GM12878 (cell line): ENCODE measurements around the gene ARF3. TPM values are rescaled to one million over a fixed set of nuclear protein-coding genes. Genes with fewer than 3 reads are reported as not detected.
A peak's percentile ranks its signal among the peaks of the same experiment; 100 is the strongest.

Experiments
- ATAC-seq: fragments of 200-7000 bp; cut with Tn5 transposase; 3 replicates; pipeline ENCODE4 v1.9.1; 2020; ENCODE audit warnings: mild to moderate bottlenecking, moderate library complexity
- BruUV-seq: library from RNA; stranded (reverse); fragments of 400-500 nt; replicated peaks from 2 replicates; lab custom pipeline; 2021; lab: Mats Ljungman, UMichigan
- CTCF ChIA-PET: fragments of 300-600 bp; sonication (Branson Sonifier 250); formaldehyde crosslinking; extraction: SDS; loops from one replicate; lab custom pipeline; 2021; ENCODE audit warnings: inconsistent platforms; lab: Yijun Ruan, JAX
- POLR2A ChIA-PET: fragments of 350-600 bp; formaldehyde crosslinking; extraction: SDS; loops from one replicate; lab custom pipeline; 2021; ENCODE audit warnings: inconsistent platforms; lab: Charles Lee
- RAD21 ChIA-PET: fragments of 300-600 bp; sonication (Branson Sonifier 250); formaldehyde crosslinking; loops from one replicate; lab custom pipeline; 2023; ENCODE audit warnings: antibody characterized with exemption; ENCODE audit not compliant: unreplicated experiment; lab: Charles Lee
- SMC1A ChIA-PET: fragments of 300-600 bp; sonication (Branson Sonifier 250); formaldehyde crosslinking; loops from one replicate; lab custom pipeline; 2023; ENCODE audit not compliant: unreplicated experiment, uncharacterized antibody; lab: Charles Lee
- DNase-seq: peaks from one replicate; pipeline ENCODE4 v3.0.0-alpha.2; 2011; ENCODE audit warnings: low read depth, low spot score
- FAIRE-seq: peaks from 3 replicates; lab custom pipeline; 2011; peaks lifted over from hg19 to GRCh38; lab: Jason Lieb, UNC
- H2AFZ ChIP-seq: 2 replicates; pipeline ENCODE4 v1.6.0; 2011; ENCODE audit warnings: low read depth, low read length, control low read depth; ENCODE audit not compliant: control insufficient read depth
- H3K27ac ChIP-seq: 2 replicates; pipeline ENCODE4 v1.5.1; 2011; ENCODE audit warnings: control low read depth; ENCODE audit not compliant: control insufficient read depth, insufficient read depth
- H3K27me3 ChIP-seq, 2 experiments: replicated peaks in 1 of 2; 2 replicates each; pipeline versions ENCODE4 v1.6.0 to v1.6.1; 2011; ENCODE audit warnings: low read length in 1 of 2; ENCODE audit not compliant: control insufficient read depth in 2 of 2, insufficient read depth in 2 of 2
- H3K36me3 ChIP-seq, 2 experiments: 2 replicates each; pipeline ENCODE4 v1.5.1; 2011; ENCODE audit warnings: low read length in 1 of 2; ENCODE audit not compliant: control insufficient read depth in 2 of 2, insufficient read depth in 2 of 2
- H3K4me1 ChIP-seq: 2 replicates; pipeline ENCODE4 v1.6.1; 2011; ENCODE audit warnings: mild to moderate bottlenecking, low read length, moderate library complexity, mixed read lengths; ENCODE audit not compliant: control insufficient read depth, insufficient read depth
- H3K4me2 ChIP-seq: 2 replicates; pipeline ENCODE4 v1.6.0; 2011; ENCODE audit warnings: control low read depth; ENCODE audit not compliant: control insufficient read depth, insufficient read depth
- H3K4me3 ChIP-seq: fragments of 200-600 bp; sonication (generic); 2 replicates; pipeline ENCODE4 v1.5.1; 2016
- H3K79me2 ChIP-seq: 2 replicates; pipeline ENCODE4 v1.6.0; 2011; ENCODE audit warnings: low read length; ENCODE audit not compliant: control insufficient read depth, insufficient read depth
- H3K9ac ChIP-seq: 2 replicates; pipeline ENCODE4 v1.8.0; 2011; ENCODE audit warnings: low read length, control low read depth, mixed read lengths; ENCODE audit not compliant: control insufficient read depth, insufficient read depth
- H3K9me3 ChIP-seq: replicated peaks from 3 replicates; pipeline ENCODE4 v1.5.1; 2011; ENCODE audit warnings: mild to moderate bottlenecking, low read length; ENCODE audit not compliant: control insufficient read depth, insufficient read depth
- H4K20me1 ChIP-seq: 2 replicates; pipeline ENCODE4 v1.6.0; 2011; ENCODE audit not compliant: control insufficient read depth, insufficient read depth
- ATF7 ChIP-seq: fragments of 450-650 bp; IDR thresholded peaks from 2 replicates; pipeline ENCODE4 v1.6.1; 2016; ENCODE audit warnings: low read depth, mild to moderate bottlenecking
- CTCF ChIP-seq, 3 experiments: IDR thresholded peaks in 2 of 3; conservative IDR thresholded peaks in 1 of 3; 2 replicates each; pipeline ENCODE4 v1.5.1; 2011; ENCODE audit warnings: low read depth in 3 of 3, low read length in 3 of 3, mild to moderate bottlenecking in 3 of 3, control low read depth in 2 of 3, moderate library complexity in 2 of 3, inconsistent platforms in 1 of 3, mixed read lengths in 1 of 3; ENCODE audit not compliant: control insufficient read depth in 2 of 3, insufficient read depth in 1 of 3; ENCODE audit errors: extremely low read depth in 1 of 3
- ELK1 ChIP-seq: IDR thresholded peaks from 2 replicates; pipeline ENCODE4 v1.6.1; 2012; ENCODE audit warnings: low read depth, low read length, improper control_type of control experiment
- KDM1A ChIP-seq: fragments of 200-600 bp; sonication (generic); IDR thresholded peaks from 2 replicates; pipeline ENCODE4 v1.6.1; 2016; ENCODE audit warnings: borderline replicate concordance
- KLF5 ChIP-seq: fragments of 450-650 bp; IDR thresholded peaks from 2 replicates; pipeline ENCODE4 v1.6.1; 2014; ENCODE audit warnings: mild to moderate bottlenecking; ENCODE audit not compliant: partially characterized antibody
- NRF1 ChIP-seq: conservative IDR thresholded peaks from 2 replicates; pipeline ENCODE4 v1.6.1; 2011; ENCODE audit warnings: mild to moderate bottlenecking, low read depth, low read length, improper control_type of control experiment
- PAX5 ChIP-seq: IDR thresholded peaks from 2 replicates; pipeline ENCODE4 v1.6.1; 2011; ENCODE audit warnings: low read depth, low read length, borderline replicate concordance
- PAX8 ChIP-seq: fragments of 450-650 bp; IDR thresholded peaks from 2 replicates; pipeline ENCODE4 v1.6.1; 2017; ENCODE audit warnings: mild to moderate bottlenecking, moderate library complexity
- RAD21 ChIP-seq: IDR thresholded peaks from 2 replicates; pipeline ENCODE4 v1.6.1; 2011; ENCODE audit warnings: mild to moderate bottlenecking, low read depth, low read length, moderate library complexity; ENCODE audit not compliant: insufficient read depth
- SMC3 ChIP-seq: IDR thresholded peaks from 2 replicates; pipeline ENCODE4 v1.6.1; 2011; ENCODE audit warnings: low read length, improper control_type of control experiment, borderline replicate concordance
- YY1 ChIP-seq: IDR thresholded peaks from 2 replicates; pipeline ENCODE4 v1.6.1; 2011; ENCODE audit warnings: low read depth, mild to moderate bottlenecking, low read length
- ZBTB40 ChIP-seq: fragments of 450-650 bp; IDR thresholded peaks from 2 replicates; pipeline ENCODE4 v1.6.1; 2016; ENCODE audit warnings: mild to moderate bottlenecking, moderate library complexity, borderline replicate concordance
- ZNF24 ChIP-seq: fragments of 450-650 bp; IDR thresholded peaks from 2 replicates; pipeline ENCODE4 v1.6.1; 2017; ENCODE audit warnings: antibody characterized with exemption, mild to moderate bottlenecking
- in situ Hi-C: fragments of 300-500 bp; cut with MboI; formaldehyde crosslinking; loops from 9 replicates; pipeline ENCODE4 v1.14.3; 2018; ENCODE audit warnings: mixed read lengths
- intact Hi-C: fragments of 100-400 bp; cut with micrococcal nuclease; formaldehyde crosslinking; loops from one replicate; pipeline ENCODE4 v1.14.2; 2022; ENCODE audit not compliant: unreplicated experiment
- polyA plus RNA-seq, 11 experiments: library from polyadenylated mRNA; depleted of rRNA in 4 of 11; unstranded in 6 of 11; stranded (reverse) in 5 of 11; fragments of >200 nt; fragmentation: Nextera tagmentation in 4 of 11; fragmentation: Illumina TruSeq in 1 of 11; extraction: Ambion mirVana in 4 of 11; extraction: Trizol in 1 of 11; gene quantifications; 1 replicate in 1 of 11; 2 replicates in 10 of 11; pipeline versions ENCODE4 v1.2.1 to v1.2.3, GENCODE V29; 2011 to 2016; ENCODE audit warnings: inconsistent platforms in 2 of 11, missing spikeins in 2 of 11, low read depth in 1 of 11
- total RNA-seq, 4 experiments: library from RNA; depleted of rRNA in 3 of 4; stranded (reverse); fragments of >200 nt in 3 of 4; fragmentation: Illumina TruSeq in 1 of 4; extraction: Trizol in 1 of 4; gene quantifications; 2 replicates each; pipeline versions ENCODE4 v1.2.1 to v1.2.3, GENCODE V29; 2013 to 2021

ARF3 gene
- total and polyA plus RNA-seq, 10 of the 15 experiments (the other 5 are each of a cell fraction or from before 2014, with no cell fraction given) = 8.7 to 263 (median 74.4) TPM

- Histone ChIP-seq H3K27me3 (no peaks in the 10 kb centered on the region), H3K4me1 (no peaks in the 10 kb centered on the region), H3K9ac (no peak overlapping the region), H3K4me3 (no peak overlapping the region), H3K9me3 (no peaks in the 10 kb centered on the region), H3K79me2 (no peaks in the 10 kb centered on the region), H3K27ac (no peak overlapping the region), H3K4me2 (no peak overlapping the region), H4K20me1 (no peaks in the 10 kb centered on the region)
- RAD21 ChIA-PET = interaction anchor here (0.9 to 2.9 kb wide), 3 partner anchors 11 to 83 kb away, joined by 3 to 16 read pairs (median 5); partner anchors contain the start of genes DDX23 and FKBP11
- TSS peak; percentile 38 for BruUV-seq
- peak; percentile 95 for ATAC-seq
- peak; percentile 61 for FAIRE-seq
- in situ Hi-C loops = no loop called here
- SMC1A ChIA-PET = interaction anchor here (0.9 to 5.1 kb wide), 5 partner anchors 11 to 84 kb away, joined by 3 to 25 read pairs (median 5); partner anchors contain the start of genes ARF3, DDX23 and FKBP11
- DNase-seq = no peak
- CTCF ChIA-PET = interaction anchor here (0.6 to 4.6 kb wide), 31 partner anchors 9 to 101 kb away, joined by 3 to 41 read pairs (median 4); partner anchors contain the start of genes ARF3, DDN, DDX23 and FKBP11
- POLR2A ChIA-PET = no interaction called here
- intact Hi-C loops = loop anchor here (1.0 kb wide), 1 partner anchor 83 kb away; no protein-coding TSS in a partner anchor
- TF ChIP-seq ELK1 = no peak
- no peak for TF ChIP-seq ZBTB40
- no peak for TF ChIP-seq NRF1
- TF ChIP-seq YY1 = peak; percentile 56; the same call in 1 of the 2 replicates
- TF ChIP-seq KLF5 = no peak
- TF ChIP-seq PAX8 = no peak
- TF ChIP-seq PAX5 = no peak
- TF ChIP-seq ATF7 = no peak
- peak; percentile 62 for TF ChIP-seq RAD21
- no peak for TF ChIP-seq KDM1A
- peak; percentile 59 for TF ChIP-seq SMC3
- TF ChIP-seq CTCF (IDR thresholded peaks at IDR 0.05 in 2 of 3, conservative IDR thresholded peaks at IDR 0.05 in 1 of 3; ENCODE audit: control insufficient read depth in 2 of 3, extremely low read depth in 1 of 3, insufficient read depth in 1 of 3, low read depth in 3 of 3, low read length in 3 of 3) = peak; percentile 83 to 95 (median 90)
- no peak for TF ChIP-seq ZNF24
- TF ChIP-seq, all 136 proteins: peak for 4
- Histone ChIP-seq H3K36me3 (peaks cover 33 to 39% of the 10 kb centered on the region in 2 experiments), H2AFZ (no peak overlapping the region)
Measured at GRCh38 chr12:48936379-48936979, 20.8 kb downstream of the ARF3 start.
